GM12878 (cell line): Measurements from ENCODE around the gene ITGAL. TPM values are rescaled to one million over a fixed set of nuclear protein-coding genes. Genes with fewer than 3 reads are reported as not detected.
A peak's percentile ranks its signal among the peaks of the same experiment; 100 is the strongest.

Experiments used
- ATF7 ChIP-seq: fragments of 450-650 bp; IDR thresholded peaks from 2 replicates; pipeline ENCODE4 v1.6.1; 2016; ENCODE audit warnings: low read depth, mild to moderate bottlenecking
- CBX5 ChIP-seq: sonication (generic); IDR thresholded peaks from 2 replicates; pipeline ENCODE4 v1.6.1; 2016; ENCODE audit warnings: low read depth, moderate library complexity, mild to moderate bottlenecking, inconsistent platforms
- CHD2 ChIP-seq: IDR thresholded peaks from 2 replicates; pipeline ENCODE4 v1.6.1; 2011; ENCODE audit warnings: low read depth, low read length, improper control_type of control experiment, borderline replicate concordance
- CHD4 ChIP-seq: fragments of 200-600 bp; sonication (generic); IDR thresholded peaks from 2 replicates; pipeline ENCODE4 v1.6.1; 2016; ENCODE audit warnings: mild to moderate bottlenecking
- DPF2 ChIP-seq: fragments of 450-650 bp; IDR thresholded peaks from 2 replicates; pipeline ENCODE4 v1.6.1; 2017; ENCODE audit warnings: mild to moderate bottlenecking
- E2F4 ChIP-seq: IDR thresholded peaks from 2 replicates; pipeline ENCODE4 v1.6.1; 2012; ENCODE audit warnings: low read depth, low read length, improper control_type of control experiment
- HCFC1 ChIP-seq: fragments of 150-350 bp; IDR thresholded peaks from 2 replicates; pipeline ENCODE4 v1.6.1; 2014; ENCODE audit warnings: low read length
- IKZF1 ChIP-seq: fragments of 450-650 bp; conservative IDR thresholded peaks from 2 replicates; pipeline ENCODE4 v1.6.1; 2017; ENCODE audit warnings: antibody characterized with exemption, mild to moderate bottlenecking
- IRF4 ChIP-seq: IDR thresholded peaks from 2 replicates; pipeline ENCODE4 v1.6.1; 2011; ENCODE audit warnings: low read depth, low read length
- KLF5 ChIP-seq: fragments of 450-650 bp; IDR thresholded peaks from 2 replicates; pipeline ENCODE4 v1.6.1; 2014; ENCODE audit warnings: mild to moderate bottlenecking; ENCODE audit not compliant: partially characterized antibody
- MEF2A ChIP-seq: IDR thresholded peaks from 2 replicates; pipeline ENCODE4 v1.6.1; 2011; ENCODE audit warnings: low read depth, mild to moderate bottlenecking, low read length, moderate library complexity; ENCODE audit not compliant: insufficient read depth
- MEF2B ChIP-seq: fragments of 450-650 bp; IDR thresholded peaks from 2 replicates; pipeline ENCODE4 v1.6.1; 2018; ENCODE audit warnings: mild to moderate bottlenecking, moderate library complexity; ENCODE audit not compliant: partially characterized antibody, poor library complexity, severe bottlenecking
- MLLT1 ChIP-seq: fragments of 450-650 bp; IDR thresholded peaks from 2 replicates; pipeline ENCODE4 v1.6.1; 2016; ENCODE audit warnings: mild to moderate bottlenecking
- MYB ChIP-seq: fragments of 150-350 bp; IDR thresholded peaks from 2 replicates; pipeline ENCODE4 v1.6.1; 2014; ENCODE audit warnings: mild to moderate bottlenecking, low read depth, low read length, borderline replicate concordance
- NFYA ChIP-seq: IDR thresholded peaks from 2 replicates; pipeline ENCODE4 v1.6.1; 2011; ENCODE audit warnings: low read depth, mild to moderate bottlenecking, low read length, improper control_type of control experiment, borderline replicate concordance
- NR2F1 ChIP-seq: fragments of 450-650 bp; conservative IDR thresholded peaks from 2 replicates; pipeline ENCODE4 v1.6.1; 2017; ENCODE audit warnings: mild to moderate bottlenecking
- RFX5 ChIP-seq: IDR thresholded peaks from 2 replicates; pipeline ENCODE4 v1.6.1; 2011; ENCODE audit warnings: low read depth, low read length, improper control_type of control experiment
- SREBF2 ChIP-seq: IDR thresholded peaks from 2 replicates; pipeline ENCODE4 v1.6.1; 2012; ENCODE audit warnings: mild to moderate bottlenecking, low read length
- USF2 ChIP-seq: IDR thresholded peaks from 2 replicates; pipeline ENCODE4 v1.6.1; 2011; ENCODE audit warnings: low read depth, low read length, improper control_type of control experiment, borderline replicate concordance
- YBX1 ChIP-seq: fragments of 450-650 bp; IDR thresholded peaks from 2 replicates; pipeline ENCODE4 v1.6.1; 2016; ENCODE audit warnings: antibody characterized with exemption
- ZBED1 ChIP-seq: IDR thresholded peaks from 2 replicates; pipeline ENCODE4 v1.6.1; 2016; ENCODE audit warnings: borderline replicate concordance
- ZNF24 ChIP-seq: fragments of 450-650 bp; IDR thresholded peaks from 2 replicates; pipeline ENCODE4 v1.6.1; 2017; ENCODE audit warnings: antibody characterized with exemption, mild to moderate bottlenecking
- polyA plus RNA-seq, 11 experiments: library from polyadenylated mRNA; depleted of rRNA in 4 of 11; unstranded in 6 of 11; stranded (reverse) in 5 of 11; fragments of >200 nt; fragmentation: Nextera tagmentation in 4 of 11; fragmentation: Illumina TruSeq in 1 of 11; extraction: Ambion mirVana in 4 of 11; extraction: Trizol in 1 of 11; gene quantifications; 1 replicate in 1 of 11; 2 replicates in 10 of 11; pipeline versions ENCODE4 v1.2.1 to v1.2.3, GENCODE V29; 2011 to 2016; ENCODE audit warnings: inconsistent platforms in 2 of 11, missing spikeins in 2 of 11, low read depth in 1 of 11
- total RNA-seq, 4 experiments: library from RNA; depleted of rRNA in 3 of 4; stranded (reverse); fragments of >200 nt in 3 of 4; fragmentation: Illumina TruSeq in 1 of 4; extraction: Trizol in 1 of 4; gene quantifications; 2 replicates each; pipeline versions ENCODE4 v1.2.1 to v1.2.3, GENCODE V29; 2013 to 2021
- TF ChIP-seq, protein P1 (sequence below): fragments of 450-650 bp; IDR thresholded peaks from 2 replicates; pipeline ENCODE4 v1.6.1; 2017; ENCODE audit warnings: low read depth, mild to moderate bottlenecking, moderate library complexity
- TF ChIP-seq, protein P2 (sequence below): fragments of 450-650 bp; IDR thresholded peaks from 2 replicates; pipeline ENCODE4 v1.6.1; 2017; ENCODE audit warnings: mild to moderate bottlenecking
- TF ChIP-seq, protein P3 (sequence below): IDR thresholded peaks from 2 replicates; pipeline ENCODE4 v1.6.1; 2012; ENCODE audit warnings: low read length, inconsistent platforms

Gene ITGAL
- total and polyA plus RNA-seq, 10 of the 15 experiments (the other 5 are each of a cell fraction or from before 2014, with no cell fraction given) = 10.7 to 170 (median 96.9) TPM

- TF ChIP-seq MLLT1 = peak; percentile 98
- no peak for TF ChIP-seq CHD4
- no peak for TF ChIP-seq RFX5
- TF ChIP-seq HCFC1 = no peak
- no peak for TF ChIP-seq E2F4
- no peak for TF ChIP-seq NFYA
- no peak for TF ChIP-seq USF2
- TF ChIP-seq ZBED1 = no peak
- TF ChIP-seq ZNF24 = no peak
- no peak for TF ChIP-seq MEF2A
- no peak for TF ChIP-seq CHD2
- no peak for TF ChIP-seq YBX1
- TF ChIP-seq, protein P1, sequence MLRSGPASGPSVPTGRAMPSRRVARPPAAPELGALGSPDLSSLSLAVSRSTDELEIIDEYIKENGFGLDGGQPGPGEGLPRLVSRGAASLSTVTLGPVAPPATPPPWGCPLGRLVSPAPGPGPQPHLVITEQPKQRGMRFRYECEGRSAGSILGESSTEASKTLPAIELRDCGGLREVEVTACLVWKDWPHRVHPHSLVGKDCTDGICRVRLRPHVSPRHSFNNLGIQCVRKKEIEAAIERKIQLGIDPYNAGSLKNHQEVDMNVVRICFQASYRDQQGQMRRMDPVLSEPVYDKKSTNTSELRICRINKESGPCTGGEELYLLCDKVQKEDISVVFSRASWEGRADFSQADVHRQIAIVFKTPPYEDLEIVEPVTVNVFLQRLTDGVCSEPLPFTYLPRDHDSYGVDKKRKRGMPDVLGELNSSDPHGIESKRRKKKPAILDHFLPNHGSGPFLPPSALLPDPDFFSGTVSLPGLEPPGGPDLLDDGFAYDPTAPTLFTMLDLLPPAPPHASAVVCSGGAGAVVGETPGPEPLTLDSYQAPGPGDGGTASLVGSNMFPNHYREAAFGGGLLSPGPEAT = no peak; the same call in 1 of the 2 replicates
- peak; percentile 41 for TF ChIP-seq MEF2B
- TF ChIP-seq, protein P2, sequence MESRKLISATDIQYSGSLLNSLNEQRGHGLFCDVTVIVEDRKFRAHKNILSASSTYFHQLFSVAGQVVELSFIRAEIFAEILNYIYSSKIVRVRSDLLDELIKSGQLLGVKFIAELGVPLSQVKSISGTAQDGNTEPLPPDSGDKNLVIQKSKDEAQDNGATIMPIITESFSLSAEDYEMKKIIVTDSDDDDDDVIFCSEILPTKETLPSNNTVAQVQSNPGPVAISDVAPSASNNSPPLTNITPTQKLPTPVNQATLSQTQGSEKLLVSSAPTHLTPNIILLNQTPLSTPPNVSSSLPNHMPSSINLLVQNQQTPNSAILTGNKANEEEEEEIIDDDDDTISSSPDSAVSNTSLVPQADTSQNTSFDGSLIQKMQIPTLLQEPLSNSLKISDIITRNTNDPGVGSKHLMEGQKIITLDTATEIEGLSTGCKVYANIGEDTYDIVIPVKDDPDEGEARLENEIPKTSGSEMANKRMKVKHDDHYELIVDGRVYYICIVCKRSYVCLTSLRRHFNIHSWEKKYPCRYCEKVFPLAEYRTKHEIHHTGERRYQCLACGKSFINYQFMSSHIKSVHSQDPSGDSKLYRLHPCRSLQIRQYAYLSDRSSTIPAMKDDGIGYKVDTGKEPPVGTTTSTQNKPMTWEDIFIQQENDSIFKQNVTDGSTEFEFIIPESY = peak; percentile 92
- 0 out of 2 replicates have a peak, but pooled peaks have one; percentile 8 for TF ChIP-seq NR2F1
- no peak for TF ChIP-seq SREBF2
- no peak for TF ChIP-seq MYB
- no peak for TF ChIP-seq IKZF1
- no peak for TF ChIP-seq DPF2
- no peak for TF ChIP-seq ATF7
- TF ChIP-seq IRF4 = no peak
- TF ChIP-seq, protein P3, sequence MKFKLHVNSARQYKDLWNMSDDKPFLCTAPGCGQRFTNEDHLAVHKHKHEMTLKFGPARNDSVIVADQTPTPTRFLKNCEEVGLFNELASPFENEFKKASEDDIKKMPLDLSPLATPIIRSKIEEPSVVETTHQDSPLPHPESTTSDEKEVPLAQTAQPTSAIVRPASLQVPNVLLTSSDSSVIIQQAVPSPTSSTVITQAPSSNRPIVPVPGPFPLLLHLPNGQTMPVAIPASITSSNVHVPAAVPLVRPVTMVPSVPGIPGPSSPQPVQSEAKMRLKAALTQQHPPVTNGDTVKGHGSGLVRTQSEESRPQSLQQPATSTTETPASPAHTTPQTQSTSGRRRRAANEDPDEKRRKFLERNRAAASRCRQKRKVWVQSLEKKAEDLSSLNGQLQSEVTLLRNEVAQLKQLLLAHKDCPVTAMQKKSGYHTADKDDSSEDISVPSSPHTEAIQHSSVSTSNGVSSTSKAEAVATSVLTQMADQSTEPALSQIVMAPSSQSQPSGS = no peak
- TF ChIP-seq KLF5 = no peak
- TF ChIP-seq CBX5 = peak; percentile 51; the same call in 1 of the 2 replicates
Observed at GRCh38 chr16:30430428-30430970, 42.0 kb upstream of the ITGAL start (continued).
